IMR-90 (cell line): ENCODE measurements around the gene MIER1. TPM values are rescaled to one million over a fixed set of nuclear protein-coding genes. Genes with fewer than 3 reads are reported as not detected.

Experiments used
- ATAC-seq: fragments of 200-7000 bp; cut with Tn5 transposase; 2 replicates; pipeline ENCODE4 v1.9.1; 2020; ENCODE audit warnings: low read depth, mild to moderate bottlenecking, moderate library complexity
- BruUV-seq: library from RNA; stranded (reverse); fragments of 400-500 nt; replicated peaks from 2 replicates; lab custom pipeline; 2021; lab: Mats Ljungman, UMichigan
- CTCF ChIA-PET: fragments of 300-600 bp; formaldehyde crosslinking; extraction: SDS; loops from one replicate; lab custom pipeline; 2021; ENCODE audit warnings: antibody characterized with exemption; lab: Yijun Ruan, JAX
- POLR2A ChIA-PET: fragments of 300-600 bp; sonication (Branson Sonifier 250); formaldehyde crosslinking; loops from one replicate; lab custom pipeline; 2022; ENCODE audit warnings: antibody characterized with exemption; ENCODE audit not compliant: unreplicated experiment; lab: Charles Lee
- DNase-seq: peaks from one replicate; pipeline ENCODE4 v3.0.0; 2013
- H2AFZ ChIP-seq: replicated peaks from 2 replicates; pipeline ENCODE3; 2013; ENCODE audit warnings: low read length, mild to moderate bottlenecking; ENCODE audit not compliant: poor library complexity
- H2AK5ac ChIP-seq: 2 replicates; pipeline ENCODE4 v1.6.1; 2013; ENCODE audit warnings: low read depth, low read length, inconsistent platforms
- H2AK9ac ChIP-seq: replicated peaks from 2 replicates; pipeline ENCODE3; 2013; ENCODE audit warnings: mild to moderate bottlenecking, low read depth, low read length, moderate library complexity; ENCODE audit not compliant: poor library complexity
- H2BK120ac ChIP-seq: 2 replicates; pipeline ENCODE4 v1.6.1; 2013; ENCODE audit warnings: low read depth, low read length, inconsistent platforms
- H2BK15ac ChIP-seq: 3 replicates; pipeline ENCODE4 v1.6.1; 2013; ENCODE audit warnings: low read depth, low read length, inconsistent platforms
- H2BK20ac ChIP-seq: 2 replicates; pipeline ENCODE4 v1.6.1; 2013; ENCODE audit warnings: low read depth, mild to moderate bottlenecking, inconsistent platforms, low read length, moderate library complexity
- H2BK5ac ChIP-seq: 2 replicates; pipeline ENCODE4 v1.6.1; 2013; ENCODE audit warnings: mild to moderate bottlenecking, low read depth, low read length, inconsistent platforms; ENCODE audit not compliant: poor library complexity, severe bottlenecking
- H3K14ac ChIP-seq: replicated peaks from 2 replicates; pipeline ENCODE4 v1.6.1; 2013; ENCODE audit warnings: low read depth, low read length, inconsistent platforms
- H3K18ac ChIP-seq: 2 replicates; pipeline ENCODE4 v1.6.1; 2013; ENCODE audit warnings: low read depth, low read length, control low read depth
- H3K23ac ChIP-seq: 2 replicates; pipeline ENCODE4 v1.6.1; 2013; ENCODE audit warnings: low read depth, low read length, inconsistent platforms
- H3K27ac ChIP-seq: 2 replicates; pipeline ENCODE4 v1.5.1; 2013; ENCODE audit warnings: mild to moderate bottlenecking, control low read depth, low read length; ENCODE audit not compliant: insufficient read depth
- H3K27me3 ChIP-seq: 2 replicates; pipeline ENCODE4 v1.6.1; 2013; ENCODE audit warnings: low read length; ENCODE audit not compliant: control insufficient read depth, insufficient read depth
- H3K36me3 ChIP-seq: 2 replicates; pipeline ENCODE4 v1.6.1; 2013; ENCODE audit warnings: low read length, mixed read lengths; ENCODE audit not compliant: control insufficient read depth, insufficient read depth
- H3K4ac ChIP-seq: 2 replicates; pipeline ENCODE4 v1.6.1; 2013; ENCODE audit warnings: low read depth, low read length, inconsistent platforms
- H3K4me1 ChIP-seq: 2 replicates; pipeline ENCODE4 v1.6.1; 2013; ENCODE audit warnings: low read length, mixed read lengths; ENCODE audit not compliant: control insufficient read depth, insufficient read depth
- H3K4me2 ChIP-seq: 2 replicates; pipeline ENCODE4 v1.6.1; 2013; ENCODE audit warnings: low read depth, mild to moderate bottlenecking, control low read depth, low read length, moderate library complexity
- H3K4me3 ChIP-seq: 2 replicates; pipeline ENCODE4 v1.5.1; 2013; ENCODE audit warnings: low read depth, mild to moderate bottlenecking, control low read depth, low read length, moderate library complexity; ENCODE audit not compliant: insufficient read depth
- H3K56ac ChIP-seq: 2 replicates; pipeline ENCODE4 v1.6.1; 2013; ENCODE audit warnings: low read length, inconsistent platforms; ENCODE audit not compliant: insufficient read depth; ENCODE audit errors: extremely low read depth
- H3K79me1 ChIP-seq, 2 experiments: 2 replicates each; pipeline ENCODE4 v1.6.1; 2013; ENCODE audit warnings: low read length in 2 of 2, inconsistent platforms in 1 of 2, low read depth in 1 of 2
- H3K9ac ChIP-seq: 2 replicates; pipeline ENCODE4 v1.6.1; 2013; ENCODE audit warnings: low read depth, low read length, control low read depth
- H3K9me1 ChIP-seq: 2 replicates; pipeline ENCODE4 v1.6.1; 2013; ENCODE audit warnings: low read length, inconsistent platforms; ENCODE audit not compliant: insufficient read depth
- H3K9me3 ChIP-seq: 2 replicates; pipeline ENCODE4 v1.6.1; 2013; ENCODE audit warnings: low read length; ENCODE audit not compliant: control insufficient read depth, insufficient read depth
- H4K20me1 ChIP-seq: 2 replicates; pipeline ENCODE4 v1.6.1; 2013; ENCODE audit warnings: low read length, inconsistent platforms; ENCODE audit not compliant: insufficient read depth
- H4K5ac ChIP-seq: 2 replicates; pipeline ENCODE4 v1.6.1; 2013; ENCODE audit warnings: mild to moderate bottlenecking, low read depth, low read length, control low read depth
- H4K8ac ChIP-seq, 2 experiments: 2 replicates each; pipeline ENCODE4 v1.6.1; 2013; ENCODE audit warnings: low read depth in 2 of 2, low read length in 2 of 2, control low read depth in 1 of 2, inconsistent platforms in 1 of 2
- H4K91ac ChIP-seq: 2 replicates; pipeline ENCODE4 v1.6.1; 2013; ENCODE audit warnings: low read depth, low read length, inconsistent platforms; ENCODE audit not compliant: insufficient read depth
- BHLHE40 ChIP-seq: fragments of 150-350 bp; IDR thresholded peaks from 2 replicates; pipeline ENCODE4 v1.6.1; 2016; ENCODE audit warnings: mild to moderate bottlenecking, low read depth, low read length
- CEBPB ChIP-seq: IDR thresholded peaks from 2 replicates; pipeline ENCODE4 v1.6.1; 2012; ENCODE audit warnings: low read depth, low read length, improper control_type of control experiment
- CHD1 ChIP-seq: IDR thresholded peaks from 2 replicates; pipeline ENCODE4 v1.6.1; 2012; ENCODE audit warnings: low read depth, low read length, improper control_type of control experiment
- CTCF ChIP-seq: conservative IDR thresholded peaks from 2 replicates; pipeline ENCODE4 v1.5.1; 2012; ENCODE audit warnings: mild to moderate bottlenecking, low read depth, low read length, improper control_type of control experiment
- ELK1 ChIP-seq: fragments of 150-350 bp; IDR thresholded peaks from 2 replicates; pipeline ENCODE4 v1.6.1; 2016; ENCODE audit warnings: low read depth, mild to moderate bottlenecking, low read length, moderate library complexity, borderline replicate concordance
- FOS ChIP-seq: fragments of 150-350 bp; IDR thresholded peaks from 2 replicates; pipeline ENCODE4 v1.6.1; 2016; ENCODE audit warnings: low read depth, low read length
- MAFK ChIP-seq: IDR thresholded peaks from 2 replicates; pipeline ENCODE4 v1.6.1; 2012; ENCODE audit warnings: low read depth, low read length, improper control_type of control experiment
- MAZ ChIP-seq: IDR thresholded peaks from 2 replicates; pipeline ENCODE4 v1.6.1; 2012; ENCODE audit warnings: low read depth, mild to moderate bottlenecking, low read length, improper control_type of control experiment, moderate library complexity, borderline replicate concordance
- MXI1 ChIP-seq: IDR thresholded peaks from 2 replicates; pipeline ENCODE4 v1.6.1; 2012; ENCODE audit warnings: low read depth, mild to moderate bottlenecking, low read length, moderate library complexity, borderline replicate concordance
- NFE2L2 ChIP-seq: fragments of 150-350 bp; IDR thresholded peaks from 2 replicates; pipeline ENCODE4 v1.6.1; 2016; ENCODE audit warnings: low read depth, mild to moderate bottlenecking, low read length
- POLR2A ChIP-seq: IDR thresholded peaks from 2 replicates; pipeline ENCODE4 v1.6.1; 2012; ENCODE audit warnings: mild to moderate bottlenecking, low read depth, low read length
- RAD21 ChIP-seq: IDR thresholded peaks from 2 replicates; pipeline ENCODE4 v1.6.1; 2012; ENCODE audit warnings: low read length, improper control_type of control experiment
- RCOR1 ChIP-seq: IDR thresholded peaks from 2 replicates; pipeline ENCODE4 v1.6.1; 2012; ENCODE audit warnings: mild to moderate bottlenecking, low read length, improper control_type of control experiment; ENCODE audit not compliant: insufficient replicate concordance
- RFX5 ChIP-seq: IDR thresholded peaks from 2 replicates; pipeline ENCODE4 v1.8.0; 2012; ENCODE audit warnings: low read depth, mild to moderate bottlenecking, low read length, moderate library complexity
- SMC3 ChIP-seq: fragments of 150-350 bp; IDR thresholded peaks from 2 replicates; pipeline ENCODE4 v1.6.1; 2016; ENCODE audit warnings: low read depth, mild to moderate bottlenecking, antibody characterized with exemption, low read length, moderate library complexity
- WGBS, 2 experiments: methylation state at CpG; one replicate each; pipeline versions ENCODE4 v1.1.5 to v1.1.7; 2013; ENCODE audit warnings: missing lambda C conversion rate in 2 of 2; ENCODE audit not compliant: insufficient read length in 1 of 2; ENCODE audit errors: extremely low coverage in 2 of 2; 5-methylcytosine and 5-hydroxymethylcytosine counted together
- dilution Hi-C: fragments of 300-500 bp; cut with HindIII; formaldehyde crosslinking; loops from one replicate; pipeline ENCODE4 v1.14.3; 2018; ENCODE audit warnings: low sequenced_read_pairs; ENCODE audit not compliant: unreplicated experiment
- in situ Hi-C: fragments of 300-500 bp; cut with MboI; formaldehyde crosslinking; loops from 3 replicates; pipeline ENCODE4 v1.14.3; 2019; ENCODE audit warnings: low sequenced_read_pairs, inconsistent platforms, mixed read lengths
- intact Hi-C: fragments of 100-400 bp; cut with micrococcal nuclease; formaldehyde crosslinking; loops from 2 replicates; pipeline ENCODE4 v1.10.0; 2022
- polyA plus RNA-seq, 3 experiments: library from polyadenylated mRNA; depleted of rRNA; stranded (reverse); fragments of >200 nt; gene quantifications; 2 replicates each; pipeline ENCODE4 v1.2.3, GENCODE V29; 2012; ENCODE audit warnings: low replicate concordance in 1 of 3
- total RNA-seq: library from RNA; depleted of rRNA; stranded (reverse); fragments of >200 nt; gene quantifications from 2 replicates; pipeline ENCODE4 v1.2.3, GENCODE V29; 2012
- TF ChIP-seq, protein P1 (sequence below): fragments of 150-350 bp; IDR thresholded peaks from 2 replicates; pipeline ENCODE4 v1.6.1; 2017; ENCODE audit warnings: mild to moderate bottlenecking, antibody characterized with exemption, low read length, low read depth

Gene MIER1
- total and polyA plus RNA-seq, 2 of the 4 experiments (the other 2 are of a cell fraction), result 5.0 to 11.5 TPM

- ATAC-seq, result no peak
- in situ Hi-C loops (no loop called here), intact Hi-C loops (loop anchor here (5.0 kb wide), 1 partner anchor 217 kb away; no protein-coding TSS in a partner anchor), dilution Hi-C loops (no loop called here)
- Histone ChIP-seq H3K23ac (no peak overlapping the region), H3K56ac (no peak overlapping the region), H4K5ac (no peak overlapping the region), H2BK20ac (no peak overlapping the region), H3K14ac (no peak overlapping the region), H3K4ac (no peak overlapping the region), H3K27me3 (no peaks in the 10 kb centered on the region), H2AK5ac (no peak overlapping the region), H3K79me1 (peaks cover 0 to 3% of the 10 kb centered on the region in 2 experiments; a peak in 3 of 4 replicates), H2BK120ac (no peak overlapping the region), H3K9ac (no peak overlapping the region), H2AFZ (no peak overlapping the region), H2BK5ac (no peak overlapping the region), H3K4me3 (no peak overlapping the region), H4K20me1 (no peaks in the 10 kb centered on the region; the same call in 1 of the 2 replicates), H3K27ac (no peak overlapping the region), H2BK15ac (no peak overlapping the region), H3K9me1 (0 out of 2 replicates have a peak, but pooled peaks cover 2% of the 10 kb centered on the region), H3K36me3 (peaks cover 16% of the 10 kb centered on the region), H4K91ac (no peak overlapping the region), H3K4me2 (no peak overlapping the region), H3K18ac (no peak overlapping the region), H2AK9ac (no peak overlapping the region), H3K9me3 (no peaks in the 10 kb centered on the region), H3K4me1 (no peaks in the 10 kb centered on the region), H4K8ac (no peak overlapping the region)
- WGBS, 2 experiments, result no CpG with 5 or more reads among the region's 1 CpG
- ChIA-PET CTCF (no interaction called here), POLR2A (no interaction called here)
- DNase-seq, result no peak
- BruUV-seq, result no TSS peak
- TF ChIP-seq RFX5 (no peak), CTCF (no peak), ELK1 (no peak), MAFK (no peak), CEBPB (no peak), RAD21 (no peak), RCOR1 (no peak), POLR2A (no peak), NFE2L2 (no peak), MXI1 (no peak), SMC3 (no peak), CHD1 (no peak), BHLHE40 (no peak), MAZ (no peak), FOS (no peak)
- TF ChIP-seq, protein P1, sequence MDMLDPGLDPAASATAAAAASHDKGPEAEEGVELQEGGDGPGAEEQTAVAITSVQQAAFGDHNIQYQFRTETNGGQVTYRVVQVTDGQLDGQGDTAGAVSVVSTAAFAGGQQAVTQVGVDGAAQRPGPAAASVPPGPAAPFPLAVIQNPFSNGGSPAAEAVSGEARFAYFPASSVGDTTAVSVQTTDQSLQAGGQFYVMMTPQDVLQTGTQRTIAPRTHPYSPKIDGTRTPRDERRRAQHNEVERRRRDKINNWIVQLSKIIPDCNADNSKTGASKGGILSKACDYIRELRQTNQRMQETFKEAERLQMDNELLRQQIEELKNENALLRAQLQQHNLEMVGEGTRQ, result no peak
Observed at GRCh38 chr1:66984491-66984890, 59.7 kb downstream of the MIER1 start.
